Hepatocyte (in vitro differentiated cells): ENCODE data around the gene CCT4. TPM values are rescaled to one million over a fixed set of nuclear protein-coding genes. Genes with fewer than 3 reads are reported as not detected.
"Not testable (repeated sequence)": the region's sequence is repeated elsewhere in the genome, so short reads cannot be mapped to it uniquely, and the experiment has no call there.

Source experiments
- DNase-seq: peaks from one replicate; pipeline ENCODE4 v3.0.0-alpha.2; 2016; ENCODE audit warnings: low spot score
- H2AFZ ChIP-seq: fragments of 200-600 bp; sonication (generic); 2 replicates; pipeline ENCODE4 v1.6.0; 2016; ENCODE audit warnings: antibody characterized with exemption, mild to moderate bottlenecking
- H3K27ac ChIP-seq: fragments of 200-600 bp; sonication (generic); 2 replicates; pipeline ENCODE4 v1.5.1; 2016; ENCODE audit warnings: mild to moderate bottlenecking
- H3K27me3 ChIP-seq: fragments of 200-600 bp; sonication (generic); 2 replicates; pipeline ENCODE4 v1.6.1; 2016
- H3K36me3 ChIP-seq: fragments of 200-600 bp; sonication (generic); replicated peaks from 2 replicates; pipeline ENCODE4 v1.5.1; 2016; ENCODE audit warnings: low read depth; ENCODE audit not compliant: insufficient read depth
- H3K4me1 ChIP-seq: fragments of 200-600 bp; sonication (generic); 2 replicates; pipeline ENCODE4 v1.5.1; 2016; ENCODE audit warnings: mild to moderate bottlenecking, moderate library complexity; ENCODE audit not compliant: insufficient read depth
- H3K4me2 ChIP-seq: fragments of 200-600 bp; sonication (generic); 2 replicates; pipeline ENCODE4 v1.6.0; 2016
- H3K4me3 ChIP-seq: fragments of 200-600 bp; sonication (generic); 2 replicates; pipeline ENCODE4 v1.5.1; 2016; ENCODE audit warnings: mild to moderate bottlenecking
- H3K79me2 ChIP-seq: fragments of 200-600 bp; sonication (generic); 2 replicates; pipeline ENCODE4 v1.6.0; 2017; ENCODE audit warnings: mild to moderate bottlenecking
- H3K9me2 ChIP-seq: fragments of 200-600 bp; sonication (generic); replicated peaks from 2 replicates; pipeline ENCODE4 v1.6.0; 2017; ENCODE audit warnings: mild to moderate bottlenecking; ENCODE audit not compliant: insufficient read depth
- H3K9me3 ChIP-seq: fragments of 200-600 bp; sonication (generic); 2 replicates; pipeline ENCODE4 v1.5.1; 2016; ENCODE audit warnings: low read depth, mild to moderate bottlenecking
- H4K20me1 ChIP-seq: fragments of 200-600 bp; sonication (generic); 2 replicates; pipeline ENCODE4 v1.6.0; 2016; ENCODE audit warnings: mild to moderate bottlenecking; ENCODE audit not compliant: insufficient read depth, poor library complexity, severe bottlenecking
- EZH2 ChIP-seq: fragments of 200-600 bp; sonication (generic); IDR thresholded peaks from 2 replicates; pipeline ENCODE4 v1.6.1; 2016; ENCODE audit warnings: antibody characterized with exemption, mild to moderate bottlenecking, borderline replicate concordance
- EZH2phosphoT487 ChIP-seq: fragments of 200-600 bp; sonication (generic); IDR thresholded peaks from one replicate; pipeline ENCODE4 v1.6.1; 2018; ENCODE audit warnings: antibody characterized with exemption, mild to moderate bottlenecking, low read depth, moderate library complexity; ENCODE audit not compliant: unreplicated experiment, severe bottlenecking
- WGBS: methylation state at CpG from one replicate; pipeline ENCODE4 v1.1.6; 2016; ENCODE audit warnings: low lambda C conversion rate; ENCODE audit errors: missing lambda C conversion rate; 5-methylcytosine and 5-hydroxymethylcytosine counted together
- polyA plus RNA-seq: library from polyadenylated mRNA; unstranded; fragments of >200 nt; fragmentation: Nextera tagmentation; extraction: Ambion mirVana; gene quantifications from 2 replicates; pipeline ENCODE4 v1.2.1, GENCODE V29; 2016
- total RNA-seq: library from RNA; depleted of rRNA; stranded (reverse); fragments of >200 nt; gene quantifications from 2 replicates; pipeline ENCODE4 v1.2.3, GENCODE V29; 2014
- TF ChIP-seq, protein P1 (sequence below): fragments of 200-600 bp; sonication (generic); IDR thresholded peaks from 2 replicates; pipeline ENCODE4 v1.5.1; 2016; ENCODE audit warnings: antibody characterized with exemption, mild to moderate bottlenecking; ENCODE audit not compliant: poor library complexity

CCT4 gene
- total and polyA plus RNA-seq, 2 experiments from 2014 or later, result 84.3 to 107 TPM

DNA sequence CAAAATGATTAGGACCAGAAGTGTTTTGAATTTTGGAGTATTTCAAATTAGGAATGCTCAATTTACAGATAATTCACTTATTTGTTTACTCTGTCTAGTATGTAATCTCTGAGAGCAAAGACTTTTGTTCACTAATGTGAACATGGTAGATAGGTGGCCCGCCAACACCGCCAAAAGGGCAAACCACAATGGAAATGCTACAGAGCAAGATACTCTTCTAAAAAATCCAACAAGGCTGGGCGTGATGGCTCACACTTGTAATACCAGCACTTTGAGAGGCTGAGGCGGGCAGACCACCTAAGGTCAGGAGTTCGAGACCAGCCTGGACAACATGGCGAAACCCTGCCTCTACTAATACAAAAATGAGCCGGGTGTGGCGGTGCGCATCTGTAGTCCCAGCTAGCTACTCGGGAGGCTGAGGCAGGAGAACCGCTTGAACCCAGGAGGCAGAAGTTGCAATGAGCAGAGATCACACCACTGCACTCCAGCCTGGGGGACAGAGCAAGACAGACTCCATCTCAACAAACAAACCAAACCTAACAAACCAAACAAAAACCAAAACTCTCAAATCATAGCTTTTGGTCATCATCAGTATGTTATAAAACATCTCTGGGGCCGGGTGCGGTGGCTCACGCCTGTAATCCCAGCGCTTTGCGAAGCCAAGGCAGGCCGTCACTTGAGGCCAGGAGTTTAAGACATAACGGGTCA is 2.4 kb downstream of the CCT4 start:
- H3K4me2 ChIP-seq, result peak overlapping the region; percentile 77
- no peak overlapping the region for H3K4me3 ChIP-seq
- H3K4me1 ChIP-seq, result peaks cover 12% of the 10 kb centered on the region
- peaks cover 58% of the 10 kb centered on the region for H3K79me2 ChIP-seq
- H3K36me3 ChIP-seq, result no peaks in the 10 kb centered on the region
- H3K27me3 ChIP-seq, result no peaks in the 10 kb centered on the region
- no peak overlapping the region for H2AFZ ChIP-seq
- no peaks in the 10 kb centered on the region for H3K9me2 ChIP-seq
- TF ChIP-seq, protein P1, sequence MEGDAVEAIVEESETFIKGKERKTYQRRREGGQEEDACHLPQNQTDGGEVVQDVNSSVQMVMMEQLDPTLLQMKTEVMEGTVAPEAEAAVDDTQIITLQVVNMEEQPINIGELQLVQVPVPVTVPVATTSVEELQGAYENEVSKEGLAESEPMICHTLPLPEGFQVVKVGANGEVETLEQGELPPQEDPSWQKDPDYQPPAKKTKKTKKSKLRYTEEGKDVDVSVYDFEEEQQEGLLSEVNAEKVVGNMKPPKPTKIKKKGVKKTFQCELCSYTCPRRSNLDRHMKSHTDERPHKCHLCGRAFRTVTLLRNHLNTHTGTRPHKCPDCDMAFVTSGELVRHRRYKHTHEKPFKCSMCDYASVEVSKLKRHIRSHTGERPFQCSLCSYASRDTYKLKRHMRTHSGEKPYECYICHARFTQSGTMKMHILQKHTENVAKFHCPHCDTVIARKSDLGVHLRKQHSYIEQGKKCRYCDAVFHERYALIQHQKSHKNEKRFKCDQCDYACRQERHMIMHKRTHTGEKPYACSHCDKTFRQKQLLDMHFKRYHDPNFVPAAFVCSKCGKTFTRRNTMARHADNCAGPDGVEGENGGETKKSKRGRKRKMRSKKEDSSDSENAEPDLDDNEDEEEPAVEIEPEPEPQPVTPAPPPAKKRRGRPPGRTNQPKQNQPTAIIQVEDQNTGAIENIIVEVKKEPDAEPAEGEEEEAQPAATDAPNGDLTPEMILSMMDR, result no peak
- TF ChIP-seq EZH2 (no peak), EZH2phosphoT487 (no peak)
- peaks cover 30% of the 10 kb centered on the region for H4K20me1 ChIP-seq
- no peak for DNase-seq
- H3K9me3 ChIP-seq, result no peaks in the 10 kb centered on the region
- 90% methylated on average over 18 of the region's 18 CpGs for WGBS
- no peak overlapping the region for H3K27ac ChIP-seq

DNA sequence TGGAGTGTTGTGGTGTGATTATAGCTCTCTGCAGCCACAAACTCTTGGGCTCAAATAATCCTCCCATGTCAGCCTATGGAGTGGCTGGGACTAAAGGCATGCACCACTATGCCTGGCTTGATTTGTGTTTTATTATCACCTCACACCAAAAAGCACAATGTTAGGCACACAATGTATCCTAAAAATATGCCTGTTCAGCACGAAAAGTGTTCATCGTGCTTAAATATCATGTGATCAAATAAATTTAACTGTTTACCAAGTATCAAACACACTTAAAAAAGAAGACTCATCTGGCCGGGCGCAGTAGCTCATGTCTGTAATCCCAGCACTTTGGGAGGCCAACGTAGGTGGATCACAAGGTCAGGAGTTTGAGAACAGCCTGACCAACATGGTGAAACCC is 5.6 kb downstream of the CCT4 start:
- Histone ChIP-seq H4K20me1 (peaks cover 30% of the 10 kb centered on the region), H3K9me2 (no peaks in the 10 kb centered on the region), H3K9me3 (no peaks in the 10 kb centered on the region), H3K36me3 (no peaks in the 10 kb centered on the region), H3K79me2 (peaks cover 60% of the 10 kb centered on the region), H3K27ac (no peak overlapping the region), H3K4me1 (peaks cover 12% of the 10 kb centered on the region), H3K4me2 (no peak overlapping the region), H3K27me3 (no peaks in the 10 kb centered on the region), H3K4me3 (no peak overlapping the region), H2AFZ (no peak overlapping the region)
- no peak for DNase-seq
- 95% methylated on average over 5 of the region's 5 CpGs for WGBS
- TF ChIP-seq EZH2phosphoT487 (no peak), EZH2 (no peak)
- TF ChIP-seq, protein P1, result no peak

DNA sequence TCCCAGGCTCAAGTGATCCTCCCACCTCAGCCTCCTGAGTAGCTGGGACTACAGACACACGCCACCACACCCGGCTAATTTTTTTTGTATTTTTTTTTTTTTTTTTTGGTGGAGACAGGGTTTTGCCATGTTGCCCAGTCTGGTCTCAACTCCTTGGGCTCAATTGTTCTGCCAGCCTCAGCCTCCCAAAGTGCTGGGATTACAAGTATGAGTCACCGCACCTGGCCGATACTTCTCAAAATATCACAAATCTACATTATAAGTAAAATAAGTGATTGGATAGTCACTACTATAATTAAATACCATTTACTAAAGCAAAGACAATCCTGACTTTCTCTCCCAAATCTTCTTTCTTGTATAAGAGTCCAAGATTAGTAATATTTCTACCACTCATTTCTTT is 9.1 kb downstream of the CCT4 start:
- H3K4me3 ChIP-seq, H3K9me3 ChIP-seq: not testable (repeated sequence)
- WGBS, result 98% methylated on average over 4 of the region's 4 CpGs

DNA sequence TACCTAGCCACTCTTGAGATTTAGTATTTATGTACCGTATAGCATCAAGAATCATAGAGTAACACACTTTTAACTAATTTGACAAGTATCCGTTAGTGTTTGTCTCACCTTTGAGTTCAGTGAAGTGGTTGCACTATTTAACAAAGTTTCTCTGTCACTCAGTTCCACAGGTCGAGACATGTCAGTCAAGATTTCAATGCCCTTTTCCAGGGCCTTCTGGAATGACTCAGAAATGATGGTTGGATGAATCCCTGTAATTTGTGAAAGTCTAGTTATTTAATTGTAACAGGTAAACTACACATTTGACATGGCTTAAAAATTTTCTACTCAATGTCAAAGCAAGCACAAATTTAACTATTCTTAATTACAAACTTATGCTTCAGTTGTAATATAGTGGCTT is 9.7 kb downstream of the CCT4 start:
- no peak for DNase-seq
- Histone ChIP-seq H3K9me3 (no peaks in the 10 kb centered on the region), H2AFZ (no peak overlapping the region), H3K79me2 (peaks cover 20% of the 10 kb centered on the region), H3K4me3 (no peak overlapping the region), H3K4me1 (no peaks in the 10 kb centered on the region), H3K4me2 (no peak overlapping the region), H3K27ac (no peak overlapping the region), H3K27me3 (no peaks in the 10 kb centered on the region), H3K9me2 (no peaks in the 10 kb centered on the region), H3K36me3 (no peaks in the 10 kb centered on the region), H4K20me1 (peaks cover under 1% of the 10 kb centered on the region)
- TF ChIP-seq EZH2phosphoT487 (no peak), EZH2 (no peak)
- TF ChIP-seq, protein P1, result no peak
- WGBS, result 99% methylated on average over 3 of the region's 3 CpGs

More for the DNA sequence above, 9.1 kb downstream of the CCT4 start:
- DNase-seq, H3K9me2 ChIP-seq, H2AFZ ChIP-seq, H3K36me3 ChIP-seq, H3K27me3 ChIP-seq, H4K20me1 ChIP-seq, H3K27ac ChIP-seq, H3K4me2 ChIP-seq, H3K4me1 ChIP-seq: not testable (repeated sequence)
- H3K79me2 ChIP-seq, result peaks cover 26% of the 10 kb centered on the region
